Measurements from ENCODE around the gene GNAO1.

The GNAO1 gene

DNA sequence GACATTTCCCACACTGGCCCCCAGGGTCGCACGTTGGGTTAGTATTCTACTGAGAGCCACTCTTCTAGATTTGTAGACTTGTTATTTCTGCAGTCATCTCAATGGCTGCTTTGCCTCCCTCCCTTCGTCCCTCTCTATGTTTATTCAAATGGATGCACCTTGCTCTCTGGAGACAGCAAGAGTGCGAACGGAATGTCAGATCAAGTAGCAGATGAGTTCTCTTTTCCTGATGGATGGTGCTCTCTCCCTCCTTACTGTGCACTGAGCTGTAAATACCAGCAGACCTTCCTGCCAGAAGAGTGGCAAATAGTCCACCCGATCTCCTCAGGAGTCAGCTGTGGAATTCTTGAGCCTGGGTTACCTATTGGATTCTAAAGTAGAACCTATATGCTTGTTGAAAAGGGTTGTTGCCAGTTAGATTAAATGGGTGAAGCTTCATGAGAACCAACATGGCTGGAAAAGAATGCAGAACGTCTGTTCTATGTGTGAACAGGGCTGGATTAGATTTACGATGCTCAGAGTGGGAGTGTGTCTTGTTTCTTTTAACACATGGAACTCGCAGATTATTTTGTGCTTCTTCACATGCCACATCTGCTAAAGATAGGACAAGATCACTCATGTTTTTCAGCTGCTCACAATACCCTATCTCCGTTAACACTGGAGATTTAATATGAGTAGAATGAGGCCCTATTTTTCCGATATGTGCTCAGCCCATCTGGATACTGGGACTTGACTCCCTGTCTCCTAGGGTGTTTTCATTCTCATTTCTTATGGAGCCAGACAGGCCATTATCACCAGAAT lies 6.1 kb downstream of the GNAO1 start:
- no peak overlapping the region for H4K8ac ChIP-seq (ENCODE audit: low read depth, low read length)
- no peak overlapping the region for H3K14ac ChIP-seq (ENCODE audit: low read length)
- no peak overlapping the region for H2BK12ac ChIP-seq (ENCODE audit: low read length)
- H3K4ac ChIP-seq (ENCODE audit: low read length) = no peak overlapping the region
- H3K36me3 ChIP-seq (replicated peaks in 1 of 2; ENCODE audit: control insufficient read depth in 2 of 2, insufficient read depth in 2 of 2, low read length in 2 of 2) = no peaks in the 10 kb centered on the region
- no peak overlapping the region for H3K27ac ChIP-seq (replicated peaks; ENCODE audit: low read length)
- no peak overlapping the region for H2AK5ac ChIP-seq (ENCODE audit: low read depth, low read length)
- no peak overlapping the region for H2BK15ac ChIP-seq (ENCODE audit: low read length)
- no peak for DNase-seq (ENCODE audit: low spot score)
- H3K18ac ChIP-seq (ENCODE audit: low read length) = no peak overlapping the region
- H3K4me1 ChIP-seq (ENCODE audit: control insufficient read depth in 2 of 2, insufficient read depth in 1 of 2, low read depth in 1 of 2, low read length in 2 of 2) = peaks cover 0 to 4% of the 10 kb centered on the region in 2 donors
- H3K23ac ChIP-seq (ENCODE audit: low read depth, low read length, poor library complexity) = no peak overlapping the region
- no peak overlapping the region for H3K4me3 ChIP-seq (ENCODE audit: low read length in 2 of 2)
- no peak overlapping the region for H3K9ac ChIP-seq (ENCODE audit: low read depth, low read length, poor library complexity)
- no peaks in the 10 kb centered on the region for H3K9me3 ChIP-seq (replicated peaks in 1 of 2; ENCODE audit: control insufficient read depth in 2 of 2, insufficient read depth in 1 of 2, low read depth in 1 of 2, low read length in 2 of 2)
- no peaks in the 10 kb centered on the region for H3K79me1 ChIP-seq (ENCODE audit: low read depth, low read length)
- no CpG with 5 or more reads among the region's 11 CpGs for WGBS, 2 donors (ENCODE audit: extremely low coverage in 2 of 2, insufficient read length in 2 of 2, insufficient replicate concordance in 1 of 2)
- H2BK5ac ChIP-seq (ENCODE audit: low read length) = no peak overlapping the region
- H3K27me3 ChIP-seq (ENCODE audit: control insufficient read depth in 3 of 3, insufficient read depth in 3 of 3, low read depth in 1 of 3, low read length in 3 of 3) = peaks cover 4 to 28% (median 18%) of the 10 kb centered on the region in 3 experiments
- no peak overlapping the region for H2AFZ ChIP-seq (ENCODE audit: low read length)
- no peak overlapping the region for H2BK120ac ChIP-seq (ENCODE audit: low read depth, low read length)
- no peak overlapping the region for H3K4me2 ChIP-seq (ENCODE audit: insufficient read depth, low read length, poor library complexity, severe bottlenecking)
- no peak overlapping the region for H4K91ac ChIP-seq (ENCODE audit: low read depth, low read length, poor library complexity)

DNA sequence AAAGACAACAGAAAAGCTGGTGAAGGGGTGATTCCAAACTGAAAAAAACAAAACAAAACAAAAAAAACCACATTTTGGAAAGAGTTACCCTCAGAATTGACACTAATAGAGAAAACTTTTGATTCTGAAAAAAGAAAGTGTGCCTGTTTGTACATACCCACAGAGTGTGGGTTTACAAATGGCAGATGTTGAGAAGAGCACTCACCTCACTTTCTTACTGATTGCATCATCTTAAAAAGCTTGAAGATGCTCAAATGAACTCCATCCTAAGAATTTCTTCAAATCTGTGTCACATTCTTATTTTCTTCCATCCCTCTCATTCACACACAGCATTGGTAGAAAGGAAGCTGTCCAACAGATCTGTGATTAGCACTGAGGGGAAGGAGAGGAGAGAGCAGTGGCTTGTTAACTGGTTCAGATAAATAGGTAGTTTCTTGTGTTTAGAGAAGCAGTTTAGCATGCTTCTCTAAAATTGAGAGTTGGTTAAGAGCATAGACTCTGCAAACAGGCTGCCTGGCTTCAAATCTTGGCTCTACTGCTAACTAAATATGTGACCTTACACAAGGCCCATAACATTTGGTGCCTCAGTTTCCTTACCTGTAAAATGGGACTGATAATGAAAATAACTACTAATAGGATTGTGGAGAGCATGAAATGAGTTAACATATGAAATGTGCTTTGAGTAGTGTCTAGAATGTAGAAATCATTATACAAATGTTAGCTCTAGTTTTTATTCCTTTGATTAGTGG lies 6.9 kb downstream of the GNAO1 start:
- Histone ChIP-seq H2BK120ac (ENCODE audit: low read depth, low read length) (no peak overlapping the region), H3K79me1 (ENCODE audit: low read depth, low read length) (no peaks in the 10 kb centered on the region), H3K9ac (ENCODE audit: low read depth, low read length, poor library complexity) (no peak overlapping the region), H3K14ac (ENCODE audit: low read length) (no peak overlapping the region), H2AFZ (ENCODE audit: low read length) (no peak overlapping the region), H3K4me3 (ENCODE audit: low read length in 2 of 2) (no peak overlapping the region), H3K23ac (ENCODE audit: low read depth, low read length, poor library complexity) (no peak overlapping the region), H2BK12ac (ENCODE audit: low read length) (no peak overlapping the region), H3K27me3 (ENCODE audit: control insufficient read depth in 3 of 3, insufficient read depth in 3 of 3, low read depth in 1 of 3, low read length in 3 of 3) (peaks cover 0 to 20% (median 10%) of the 10 kb centered on the region in 3 experiments), H3K4me1 (ENCODE audit: control insufficient read depth in 2 of 2, insufficient read depth in 1 of 2, low read depth in 1 of 2, low read length in 2 of 2) (peaks cover 0 to 4% of the 10 kb centered on the region in 2 donors), H3K18ac (ENCODE audit: low read length) (no peak overlapping the region), H3K27ac (replicated peaks; ENCODE audit: low read length) (no peak overlapping the region), H2AK5ac (ENCODE audit: low read depth, low read length) (no peak overlapping the region), H3K4me2 (ENCODE audit: insufficient read depth, low read length, poor library complexity, severe bottlenecking) (no peak overlapping the region), H2BK15ac (ENCODE audit: low read length) (no peak overlapping the region), H3K36me3 (replicated peaks in 1 of 2; ENCODE audit: control insufficient read depth in 2 of 2, insufficient read depth in 2 of 2, low read length in 2 of 2) (no peaks in the 10 kb centered on the region), H4K8ac (ENCODE audit: low read depth, low read length) (no peak overlapping the region), H2BK5ac (ENCODE audit: low read length) (no peak overlapping the region), H3K4ac (ENCODE audit: low read length) (no peak overlapping the region), H4K91ac (ENCODE audit: low read depth, low read length, poor library complexity) (no peak overlapping the region), H3K9me3 (replicated peaks in 1 of 2; ENCODE audit: control insufficient read depth in 2 of 2, insufficient read depth in 1 of 2, low read depth in 1 of 2, low read length in 2 of 2) (no peaks in the 10 kb centered on the region)
- no peak for DNase-seq (ENCODE audit: low spot score)

DNA sequence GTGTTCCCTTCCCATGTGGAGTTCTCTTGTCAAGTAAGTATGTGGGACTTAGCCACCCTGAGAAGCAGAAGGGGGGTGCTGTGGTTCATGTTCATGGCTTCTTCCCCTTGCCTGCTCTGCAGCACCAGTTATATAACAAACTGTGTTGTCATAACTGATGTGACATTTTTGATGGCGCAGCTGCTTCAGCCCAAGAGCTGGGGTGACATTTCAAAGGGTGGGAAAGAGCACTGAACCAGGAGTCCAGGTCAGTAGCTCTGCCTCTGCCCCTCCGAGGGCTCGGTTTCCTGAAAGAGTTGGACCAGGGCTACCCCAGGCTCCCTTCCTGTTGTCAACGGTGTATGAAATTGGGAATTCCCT lies 7.4 kb downstream of the GNAO1 start:
- DNase-seq (ENCODE audit: low spot score) = no peak
- Histone ChIP-seq H3K4me1 (ENCODE audit: control insufficient read depth in 2 of 2, insufficient read depth in 1 of 2, low read depth in 1 of 2, low read length in 2 of 2) (peaks cover 0 to 4% of the 10 kb centered on the region in 2 donors), H3K27ac (replicated peaks; ENCODE audit: low read length) (no peak overlapping the region), H3K79me1 (ENCODE audit: low read depth, low read length) (no peaks in the 10 kb centered on the region), H3K23ac (ENCODE audit: low read depth, low read length, poor library complexity) (no peak overlapping the region), H3K36me3 (replicated peaks in 1 of 2; ENCODE audit: control insufficient read depth in 2 of 2, insufficient read depth in 2 of 2, low read length in 2 of 2) (no peaks in the 10 kb centered on the region), H2BK12ac (ENCODE audit: low read length) (no peak overlapping the region), H3K9ac (ENCODE audit: low read depth, low read length, poor library complexity) (no peak overlapping the region), H4K8ac (ENCODE audit: low read depth, low read length) (no peak overlapping the region), H2BK120ac (ENCODE audit: low read depth, low read length) (no peak overlapping the region), H2AFZ (ENCODE audit: low read length) (no peak overlapping the region), H3K27me3 (ENCODE audit: control insufficient read depth in 3 of 3, insufficient read depth in 3 of 3, low read depth in 1 of 3, low read length in 3 of 3) (peaks cover 0 to 14% (median 5%) of the 10 kb centered on the region in 3 experiments), H3K14ac (ENCODE audit: low read length) (no peak overlapping the region), H3K4ac (ENCODE audit: low read length) (no peak overlapping the region), H4K91ac (ENCODE audit: low read depth, low read length, poor library complexity) (no peak overlapping the region), H3K18ac (ENCODE audit: low read length) (no peak overlapping the region), H3K9me3 (replicated peaks in 1 of 2; ENCODE audit: control insufficient read depth in 2 of 2, insufficient read depth in 1 of 2, low read depth in 1 of 2, low read length in 2 of 2) (no peaks in the 10 kb centered on the region), H2AK5ac (ENCODE audit: low read depth, low read length) (no peak overlapping the region), H3K4me3 (ENCODE audit: low read length in 2 of 2) (no peak overlapping the region), H2BK15ac (ENCODE audit: low read length) (no peak overlapping the region), H3K4me2 (ENCODE audit: insufficient read depth, low read length, poor library complexity, severe bottlenecking) (no peak overlapping the region), H2BK5ac (ENCODE audit: low read length) (no peak overlapping the region)
- WGBS, 2 donors (ENCODE audit: extremely low coverage in 2 of 2, insufficient read length in 2 of 2, insufficient replicate concordance in 1 of 2) = no CpG with 5 or more reads among the region's 4 CpGs

DNA sequence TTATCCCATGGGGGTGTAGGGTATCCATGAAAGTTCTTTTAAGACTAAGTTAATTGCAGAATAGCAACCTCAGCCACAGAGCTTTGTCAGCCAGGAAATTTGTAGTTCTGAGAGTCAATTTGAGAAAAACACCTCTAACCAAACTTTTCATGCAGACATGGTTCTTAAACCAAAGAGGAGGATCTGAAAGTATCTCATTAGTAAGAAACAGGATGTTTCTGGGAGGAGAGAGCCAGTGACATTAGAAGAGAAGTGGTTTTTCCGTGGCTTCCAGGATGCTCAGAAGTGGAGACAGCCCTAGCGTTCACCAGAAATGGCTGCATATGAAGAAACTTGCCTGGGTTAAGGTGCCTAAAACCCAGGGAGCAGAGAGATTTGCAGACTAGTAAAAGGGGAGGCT lies 7.9 kb downstream of the GNAO1 start:
- Histone ChIP-seq H3K27ac (replicated peaks; ENCODE audit: low read length) (no peak overlapping the region), H4K8ac (ENCODE audit: low read depth, low read length) (no peak overlapping the region), H3K4me1 (ENCODE audit: control insufficient read depth in 2 of 2, insufficient read depth in 1 of 2, low read depth in 1 of 2, low read length in 2 of 2) (peaks cover 0 to under 1% of the 10 kb centered on the region in 2 donors), H3K4ac (ENCODE audit: low read length) (no peak overlapping the region), H2BK12ac (ENCODE audit: low read length) (no peak overlapping the region), H3K36me3 (replicated peaks in 1 of 2; ENCODE audit: control insufficient read depth in 2 of 2, insufficient read depth in 2 of 2, low read length in 2 of 2) (no peaks in the 10 kb centered on the region), H3K9me3 (replicated peaks in 1 of 2; ENCODE audit: control insufficient read depth in 2 of 2, insufficient read depth in 1 of 2, low read depth in 1 of 2, low read length in 2 of 2) (no peaks in the 10 kb centered on the region), H2BK120ac (ENCODE audit: low read depth, low read length) (no peak overlapping the region), H3K9ac (ENCODE audit: low read depth, low read length, poor library complexity) (no peak overlapping the region), H3K4me2 (ENCODE audit: insufficient read depth, low read length, poor library complexity, severe bottlenecking) (no peak overlapping the region), H3K18ac (ENCODE audit: low read length) (no peak overlapping the region), H2AK5ac (ENCODE audit: low read depth, low read length) (no peak overlapping the region), H3K23ac (ENCODE audit: low read depth, low read length, poor library complexity) (no peak overlapping the region), H2BK5ac (ENCODE audit: low read length) (no peak overlapping the region), H2BK15ac (ENCODE audit: low read length) (no peak overlapping the region), H4K91ac (ENCODE audit: low read depth, low read length, poor library complexity) (no peak overlapping the region), H2AFZ (ENCODE audit: low read length) (no peak overlapping the region), H3K4me3 (ENCODE audit: low read length in 2 of 2) (no peak overlapping the region), H3K14ac (ENCODE audit: low read length) (no peak overlapping the region), H3K79me1 (ENCODE audit: low read depth, low read length) (no peaks in the 10 kb centered on the region), H3K27me3 (ENCODE audit: control insufficient read depth in 3 of 3, insufficient read depth in 3 of 3, low read depth in 1 of 3, low read length in 3 of 3) (peaks cover 0 to 11% (median under 1%) of the 10 kb centered on the region in 3 experiments)
- no CpG with 5 or more reads among the region's 2 CpGs for WGBS, 2 donors (ENCODE audit: extremely low coverage in 2 of 2, insufficient read length in 2 of 2, insufficient replicate concordance in 1 of 2)
- DNase-seq (ENCODE audit: low spot score) = no peak
